GM13976 (cell line): ENCODE data around the gene SHLD2.
"Not testable (repeated sequence)": the region's sequence is repeated elsewhere in the genome, so short reads cannot be mapped to it uniquely, and the experiment has no call there.

Experiments used
- DNase-seq: peaks from one replicate; pipeline ENCODE4 v3.0.0; 2012; ENCODE audit warnings: low spot score
- CTCF ChIP-seq: IDR thresholded peaks from 2 replicates; pipeline ENCODE4 v1.5.1; 2012; ENCODE audit warnings: borderline replicate concordance, mild to moderate bottlenecking; ENCODE audit not compliant: insufficient read depth; ENCODE audit errors: extremely low read depth, missing control alignments, control extremely low read depth
- in situ Hi-C: fragments of 300-500 bp; cut with MboI; formaldehyde crosslinking; loops from one replicate; pipeline ENCODE4 v1.12.0; 2022; ENCODE audit warnings: low sequenced_read_pairs, mixed read lengths, inconsistent platforms; ENCODE audit not compliant: unreplicated experiment

SHLD2 gene

GRCh38 chr10:87101996-87102395 lies 7.0 kb downstream of the SHLD2 start:
- DNase-seq: no peak
- TF ChIP-seq CTCF: no peak
- in situ Hi-C loops: no loop called here

GRCh38 chr10:87104727-87105126 lies 9.7 kb downstream of the SHLD2 start:
- in situ Hi-C loops, DNase-seq: not testable (repeated sequence)

GRCh38 chr10:87105446-87106124 lies 10.6 kb downstream of the SHLD2 start:
- TF ChIP-seq CTCF: no peak
- in situ Hi-C loops: no loop called here
- no peak for DNase-seq

- in situ Hi-C loops, DNase-seq: not testable (repeated sequence)
These were observed 23.1 kb downstream of the SHLD2 start for GRCh38 chr10:87118122-87118521.

GRCh38 chr10:87119029-87119428 lies 24.0 kb downstream of the SHLD2 start:
- in situ Hi-C loops: not testable (repeated sequence)

GRCh38 chr10:87123351-87123750 lies 28.3 kb downstream of the SHLD2 start:
- DNase-seq, in situ Hi-C loops: not testable (repeated sequence)

More at GRCh38 chr10:87119029-87119428, 24.0 kb downstream of the SHLD2 start:
- DNase-seq: not testable (repeated sequence)

GRCh38 chr10:87127048-87127447 lies 32.0 kb downstream of the SHLD2 start:
- DNase-seq, in situ Hi-C loops: not testable (repeated sequence)

GRCh38 chr10:87127607-87128156 lies 32.7 kb downstream of the SHLD2 start:
- DNase-seq, in situ Hi-C loops: not testable (repeated sequence)

GRCh38 chr10:87132176-87132575 lies 37.2 kb downstream of the SHLD2 start:
- in situ Hi-C loops, DNase-seq: not testable (repeated sequence)

- DNase-seq, in situ Hi-C loops: not testable (repeated sequence)
These were observed 38.9 kb downstream of the SHLD2 start for GRCh38 chr10:87133936-87134335.

GRCh38 chr10:87134440-87134839 lies 39.4 kb downstream of the SHLD2 start:
- in situ Hi-C loops, DNase-seq: not testable (repeated sequence)

- DNase-seq, in situ Hi-C loops: not testable (repeated sequence)
These were observed 42.5 kb downstream of the SHLD2 start for GRCh38 chr10:87137478-87137877.

- DNase-seq, in situ Hi-C loops: not testable (repeated sequence)
These were observed 47.5 kb downstream of the SHLD2 start for GRCh38 chr10:87142230-87143108.

- DNase-seq, in situ Hi-C loops: not testable (repeated sequence)
These were observed 48.1 kb downstream of the SHLD2 start for GRCh38 chr10:87143109-87143418.

GRCh38 chr10:87145598-87145997 lies 50.6 kb downstream of the SHLD2 start:
- in situ Hi-C loops, DNase-seq: not testable (repeated sequence)

GRCh38 chr10:87149020-87149609 lies 54.1 kb downstream of the SHLD2 start:
- in situ Hi-C loops, DNase-seq: not testable (repeated sequence)
